Effector memory CD4-positive, alpha-beta T cell (primary cell): ENCODE measurements around the gene GPR162.

Experiments used
- DNase-seq, 3 donors: peaks; one replicate each; pipeline ENCODE4 v3.0.0-alpha.2; 2020
- H3K27ac ChIP-seq: 2 replicates; pipeline ENCODE4 v1.7.0; 2013; ENCODE audit warnings: mild to moderate bottlenecking, low read length, moderate library complexity; ENCODE audit not compliant: insufficient read depth, poor library complexity, severe bottlenecking
- H3K27me3 ChIP-seq: replicated peaks from 2 replicates; pipeline ENCODE4 v1.7.0; 2013; ENCODE audit warnings: mild to moderate bottlenecking, low read length; ENCODE audit not compliant: insufficient read depth, control insufficient read depth, poor library complexity, severe bottlenecking
- H3K36me3 ChIP-seq: 2 replicates; pipeline ENCODE4 v1.7.0; 2013; ENCODE audit warnings: mild to moderate bottlenecking, low read length, moderate library complexity; ENCODE audit not compliant: control insufficient read depth, insufficient read depth
- H3K4me1 ChIP-seq: 2 replicates; pipeline ENCODE4 v1.7.0; 2013; ENCODE audit warnings: low read length, mild to moderate bottlenecking; ENCODE audit not compliant: control insufficient read depth, insufficient read depth, poor library complexity, severe bottlenecking
- H3K4me3 ChIP-seq: 2 replicates; pipeline ENCODE4 v1.7.0; 2013; ENCODE audit warnings: low read length, low read depth, mild to moderate bottlenecking; ENCODE audit not compliant: insufficient read depth, poor library complexity, severe bottlenecking
- H3K9me3 ChIP-seq: 2 replicates; pipeline ENCODE4 v1.7.0; 2013; ENCODE audit warnings: mild to moderate bottlenecking, low read length, moderate library complexity; ENCODE audit not compliant: control insufficient read depth

The GPR162 gene

DNA sequence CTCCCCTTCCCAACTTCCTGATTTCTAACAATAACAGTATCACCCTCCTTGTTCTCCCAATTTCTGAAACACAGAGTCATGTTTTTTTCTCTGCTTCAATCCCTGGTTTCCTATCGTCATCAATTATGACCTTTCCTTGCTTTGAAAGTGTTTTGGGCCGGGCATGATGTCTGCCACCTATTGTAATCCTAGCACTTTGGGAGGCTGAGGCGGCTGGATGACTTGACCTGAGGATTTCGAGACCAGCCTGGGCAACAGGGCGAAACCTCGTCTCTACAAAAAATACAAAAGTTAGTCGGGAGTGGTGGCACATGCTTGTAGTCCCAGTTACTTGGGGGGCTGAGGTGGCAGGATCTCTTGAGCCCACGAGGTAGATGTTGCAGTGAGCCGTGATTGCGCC, 12.6 kb upstream of the GPR162 start:
- peaks cover 22% of the 10 kb centered on the region for H3K36me3 ChIP-seq
- no peak overlapping the region for H3K27ac ChIP-seq

DNA sequence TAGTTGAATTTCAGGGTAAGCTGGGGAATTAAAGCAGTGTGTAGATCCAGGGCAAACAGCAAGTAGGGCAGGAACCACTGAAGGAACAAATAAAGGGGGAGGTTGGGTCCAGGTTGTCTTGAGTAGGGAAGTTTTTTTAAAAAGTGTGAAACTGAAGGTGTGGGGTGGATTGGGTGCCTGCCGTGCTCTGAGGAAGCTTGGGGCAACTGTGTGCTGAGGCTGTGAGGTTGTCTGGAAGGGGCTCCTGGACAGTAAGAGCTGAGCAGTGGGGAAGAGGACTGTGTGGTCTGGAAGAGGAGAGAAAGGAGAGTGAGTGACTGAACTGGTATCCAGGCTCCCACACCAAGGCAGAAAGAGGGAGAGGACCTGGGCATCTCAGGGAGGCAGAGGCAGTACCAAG, 10.9 kb upstream of the GPR162 start:
- H3K27me3 ChIP-seq: no peaks in the 10 kb centered on the region
- peaks cover 31% of the 10 kb centered on the region for H3K36me3 ChIP-seq
- no peaks in the 10 kb centered on the region for H3K4me1 ChIP-seq

More for the DNA sequence above, 12.6 kb upstream of the GPR162 start:
- Histone ChIP-seq H3K9me3 (no peaks in the 10 kb centered on the region), H3K4me1 (no peaks in the 10 kb centered on the region), H3K4me3 (no peak overlapping the region), H3K27me3 (no peaks in the 10 kb centered on the region)
- no peak for DNase-seq

DNA sequence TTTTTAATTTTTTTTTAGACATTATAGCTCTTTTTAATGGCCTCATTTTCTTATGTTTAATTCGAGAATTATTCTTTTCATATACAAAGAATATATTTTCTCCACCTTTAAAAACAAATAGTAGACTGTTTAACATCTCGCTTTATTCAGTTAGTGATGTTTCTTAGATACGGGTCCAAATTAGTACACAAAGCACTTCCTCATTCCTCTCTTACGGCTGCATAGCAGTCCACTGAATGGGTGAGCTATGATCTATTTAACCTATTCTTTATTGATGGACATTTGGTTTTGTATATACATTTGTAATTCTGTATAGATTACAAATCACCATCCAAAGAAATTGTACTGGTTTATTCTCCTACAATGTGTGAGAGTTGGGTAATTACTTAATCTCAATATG, 8.3 kb upstream of the GPR162 start:
- no peak for DNase-seq
- Histone ChIP-seq H3K4me3 (no peak overlapping the region), H3K27ac (no peak overlapping the region), H3K36me3 (peaks cover 44% of the 10 kb centered on the region), H3K9me3 (no peaks in the 10 kb centered on the region), H3K4me1 (no peaks in the 10 kb centered on the region), H3K27me3 (no peaks in the 10 kb centered on the region)

More for the DNA sequence above, 10.9 kb upstream of the GPR162 start:
- DNase-seq: no peak
- Histone ChIP-seq H3K9me3 (no peaks in the 10 kb centered on the region), H3K27ac (no peak overlapping the region), H3K4me3 (no peak overlapping the region)

DNA sequence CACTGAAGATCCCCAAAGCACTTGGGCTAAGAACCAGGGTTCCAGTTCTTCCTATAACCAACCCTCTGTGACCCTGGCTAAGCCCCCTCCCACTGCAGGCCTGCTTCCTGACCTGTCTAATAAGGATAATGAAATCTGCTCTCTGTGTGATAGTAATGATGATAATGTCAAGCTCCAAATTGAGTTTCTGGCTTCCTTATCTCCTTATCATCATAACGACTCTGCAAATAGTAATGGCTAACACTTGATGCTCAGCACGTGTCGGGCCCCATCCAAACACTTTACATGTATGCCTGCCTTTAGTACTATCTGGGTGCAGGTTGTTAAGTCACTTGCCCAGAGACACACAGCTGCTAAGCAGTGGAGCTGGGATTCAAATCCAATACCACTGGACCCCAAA, 5.0 kb upstream of the GPR162 start:
- Histone ChIP-seq H3K36me3 (peaks cover 60% of the 10 kb centered on the region), H3K27ac (no peak overlapping the region), H3K27me3 (no peaks in the 10 kb centered on the region), H3K4me3 (no peak overlapping the region), H3K9me3 (no peaks in the 10 kb centered on the region), H3K4me1 (peaks cover 6% of the 10 kb centered on the region)
- no peak for DNase-seq

DNA sequence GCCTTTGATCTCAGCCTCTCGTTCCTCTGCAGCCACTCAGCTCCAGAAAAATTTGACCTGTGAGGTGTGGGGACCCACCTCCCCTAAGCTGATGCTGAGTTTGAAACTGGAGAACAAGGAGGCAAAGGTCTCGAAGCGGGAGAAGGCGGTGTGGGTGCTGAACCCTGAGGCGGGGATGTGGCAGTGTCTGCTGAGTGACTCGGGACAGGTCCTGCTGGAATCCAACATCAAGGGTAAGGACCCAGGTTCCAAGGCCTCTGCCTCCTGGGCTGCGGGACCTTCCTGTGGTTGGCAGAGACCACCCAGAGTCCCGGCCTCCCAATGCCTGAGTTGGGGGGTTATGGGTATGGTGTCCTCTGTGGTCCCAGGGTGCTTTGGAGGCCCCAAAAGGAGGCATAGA, 4.5 kb upstream of the GPR162 start:
- Histone ChIP-seq H3K4me1 (peaks cover 10% of the 10 kb centered on the region), H3K9me3 (no peaks in the 10 kb centered on the region), H3K27me3 (no peaks in the 10 kb centered on the region), H3K27ac (no peak overlapping the region), H3K36me3 (peaks cover 60% of the 10 kb centered on the region), H3K4me3 (no peak overlapping the region)
- DNase-seq: no peak

DNA sequence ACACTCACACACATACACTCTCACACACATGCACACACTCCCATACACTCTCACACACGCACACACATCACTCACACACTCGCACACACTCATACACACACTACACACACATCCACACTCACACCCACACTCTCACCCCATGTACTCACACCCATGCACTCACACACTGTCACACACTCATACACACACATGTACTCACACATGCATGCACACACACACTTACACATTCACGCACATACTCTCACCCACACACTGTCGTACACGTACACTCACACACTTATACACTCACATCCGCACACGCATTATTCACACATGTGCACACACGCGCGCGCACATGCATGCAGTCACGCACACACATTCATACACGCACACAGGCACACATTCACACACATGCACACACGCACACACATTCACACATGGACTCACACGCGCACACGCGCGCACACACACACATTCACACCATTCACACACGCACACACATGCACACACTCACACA, 3.9 kb upstream of the GPR162 start:
- Histone ChIP-seq H3K4me1 (peaks cover 10% of the 10 kb centered on the region), H3K4me3 (no peak overlapping the region), H3K27ac (no peak overlapping the region), H3K9me3 (no peaks in the 10 kb centered on the region), H3K36me3 (peaks cover 60% of the 10 kb centered on the region), H3K27me3 (no peaks in the 10 kb centered on the region)
- DNase-seq: no peak

GRCh38 chr12:6818222-6818621, 3.4 kb upstream of the GPR162 start:
- no peaks in the 10 kb centered on the region for H3K9me3 ChIP-seq
- H3K4me3 ChIP-seq: no peak overlapping the region
- no peak overlapping the region for H3K27ac ChIP-seq
- H3K27me3 ChIP-seq: no peaks in the 10 kb centered on the region
- peaks cover 60% of the 10 kb centered on the region for H3K36me3 ChIP-seq
- H3K4me1 ChIP-seq: peaks cover 10% of the 10 kb centered on the region
- no peak for DNase-seq

DNA sequence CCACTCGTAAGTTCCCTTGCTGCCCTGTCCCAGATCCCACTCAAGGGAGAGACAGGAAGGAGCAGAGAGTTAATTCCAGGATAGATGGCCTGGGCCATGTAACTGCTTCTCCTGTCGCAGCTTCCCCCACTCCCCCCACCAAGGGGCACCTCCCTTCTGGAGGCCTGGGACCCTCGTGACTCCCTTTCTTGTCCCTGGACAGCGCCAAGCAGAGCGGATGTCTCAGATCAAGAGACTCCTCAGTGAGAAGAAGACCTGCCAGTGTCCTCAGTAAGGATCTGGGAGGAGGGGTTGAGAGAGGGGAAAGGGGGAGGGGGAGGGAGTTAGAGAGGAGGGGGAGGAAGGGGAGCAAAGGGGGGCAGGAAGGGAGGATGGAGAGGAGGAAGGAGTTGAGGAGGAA, 3.0 kb upstream of the GPR162 start:
- Histone ChIP-seq H3K27me3 (no peaks in the 10 kb centered on the region), H3K36me3 (peaks cover 60% of the 10 kb centered on the region), H3K4me3 (no peak overlapping the region), H3K4me1 (peaks cover 10% of the 10 kb centered on the region), H3K27ac (no peak overlapping the region), H3K9me3 (no peaks in the 10 kb centered on the region)
- no peak for DNase-seq

GRCh38 chr12:6819106-6820030, 2.3 kb upstream of the GPR162 start:
- H3K27me3 ChIP-seq: no peaks in the 10 kb centered on the region

DNA sequence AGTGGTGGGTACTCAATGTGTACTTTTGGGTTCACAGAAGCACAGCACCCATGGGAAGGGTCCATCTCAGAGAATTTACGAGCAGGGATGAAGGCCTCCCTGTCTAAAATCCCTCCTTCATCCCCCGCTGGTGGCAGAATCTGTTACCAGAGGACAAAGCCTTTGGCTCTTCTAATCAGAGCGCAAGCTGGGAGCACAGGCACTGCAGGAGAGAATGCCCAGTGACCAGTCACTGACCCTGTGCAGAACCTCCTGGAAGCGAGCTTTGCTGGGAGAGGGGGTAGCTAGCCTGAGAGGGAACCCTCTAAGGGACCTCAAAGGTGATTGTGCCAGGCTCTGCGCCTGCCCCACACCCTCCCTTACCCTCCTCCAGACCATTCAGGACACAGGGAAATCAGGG, 1.5 kb upstream of the GPR162 start:
- Histone ChIP-seq H3K27me3 (no peaks in the 10 kb centered on the region), H3K4me1 (peaks cover 10% of the 10 kb centered on the region), H3K9me3 (no peaks in the 10 kb centered on the region), H3K4me3 (no peak overlapping the region), H3K27ac (no peak overlapping the region), H3K36me3 (peaks cover 48% of the 10 kb centered on the region)
- DNase-seq: no peak

More at GRCh38 chr12:6819106-6820030, 2.3 kb upstream of the GPR162 start:
- H3K9me3 ChIP-seq: no peaks in the 10 kb centered on the region
- no peak overlapping the region for H3K27ac ChIP-seq
- DNase-seq: no peak
- no peak overlapping the region for H3K4me3 ChIP-seq
- H3K4me1 ChIP-seq: peaks cover 10% of the 10 kb centered on the region
- H3K36me3 ChIP-seq: peaks cover 56% of the 10 kb centered on the region
